BE2C (cell line): ENCODE results near the gene RNASET2.

ENCODE experiments used
- DNase-seq: peaks from one replicate; pipeline ENCODE4 v3.0.0-alpha.2; 2020
- H3K27me3 ChIP-seq: fragments of 250-450 bp; sonication (Bioruptor Pico); 2 replicates; pipeline ENCODE4 v1.5.1; 2020; ENCODE audit warnings: mild to moderate bottlenecking
- H3K36me3 ChIP-seq: fragments of 250-450 bp; sonication (Bioruptor Pico); 2 replicates; pipeline ENCODE4 v1.5.1; 2020; ENCODE audit warnings: mild to moderate bottlenecking
- H3K4me1 ChIP-seq: fragments of 250-450 bp; sonication (Bioruptor Pico); 2 replicates; pipeline ENCODE4 v1.5.1; 2020
- H3K4me3 ChIP-seq: 2 replicates; pipeline ENCODE4 v1.5.1; 2011; ENCODE audit warnings: low read depth, low read length
- H3K9me3 ChIP-seq: fragments of 250-450 bp; sonication (Bioruptor Pico); 2 replicates; pipeline ENCODE4 v1.5.1; 2020
- TF ChIP-seq, protein P1 (sequence below): IDR thresholded peaks from 2 replicates; pipeline ENCODE4 v1.5.1; 2012; ENCODE audit warnings: mild to moderate bottlenecking, low read depth, low read length

Gene RNASET2

GRCh38 chr6:166938150-166938549, 18.2 kb downstream of the RNASET2 start:
- no peaks in the 10 kb centered on the region; the same call in 1 of the 2 replicates for H3K36me3 ChIP-seq
- H3K9me3 ChIP-seq: no peaks in the 10 kb centered on the region
- H3K4me1 ChIP-seq: peaks cover 20% of the 10 kb centered on the region
- no peaks in the 10 kb centered on the region for H3K27me3 ChIP-seq
- TF ChIP-seq, protein P1, sequence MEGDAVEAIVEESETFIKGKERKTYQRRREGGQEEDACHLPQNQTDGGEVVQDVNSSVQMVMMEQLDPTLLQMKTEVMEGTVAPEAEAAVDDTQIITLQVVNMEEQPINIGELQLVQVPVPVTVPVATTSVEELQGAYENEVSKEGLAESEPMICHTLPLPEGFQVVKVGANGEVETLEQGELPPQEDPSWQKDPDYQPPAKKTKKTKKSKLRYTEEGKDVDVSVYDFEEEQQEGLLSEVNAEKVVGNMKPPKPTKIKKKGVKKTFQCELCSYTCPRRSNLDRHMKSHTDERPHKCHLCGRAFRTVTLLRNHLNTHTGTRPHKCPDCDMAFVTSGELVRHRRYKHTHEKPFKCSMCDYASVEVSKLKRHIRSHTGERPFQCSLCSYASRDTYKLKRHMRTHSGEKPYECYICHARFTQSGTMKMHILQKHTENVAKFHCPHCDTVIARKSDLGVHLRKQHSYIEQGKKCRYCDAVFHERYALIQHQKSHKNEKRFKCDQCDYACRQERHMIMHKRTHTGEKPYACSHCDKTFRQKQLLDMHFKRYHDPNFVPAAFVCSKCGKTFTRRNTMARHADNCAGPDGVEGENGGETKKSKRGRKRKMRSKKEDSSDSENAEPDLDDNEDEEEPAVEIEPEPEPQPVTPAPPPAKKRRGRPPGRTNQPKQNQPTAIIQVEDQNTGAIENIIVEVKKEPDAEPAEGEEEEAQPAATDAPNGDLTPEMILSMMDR: no peak
- no peak overlapping the region for H3K4me3 ChIP-seq
- DNase-seq: no peak

DNA sequence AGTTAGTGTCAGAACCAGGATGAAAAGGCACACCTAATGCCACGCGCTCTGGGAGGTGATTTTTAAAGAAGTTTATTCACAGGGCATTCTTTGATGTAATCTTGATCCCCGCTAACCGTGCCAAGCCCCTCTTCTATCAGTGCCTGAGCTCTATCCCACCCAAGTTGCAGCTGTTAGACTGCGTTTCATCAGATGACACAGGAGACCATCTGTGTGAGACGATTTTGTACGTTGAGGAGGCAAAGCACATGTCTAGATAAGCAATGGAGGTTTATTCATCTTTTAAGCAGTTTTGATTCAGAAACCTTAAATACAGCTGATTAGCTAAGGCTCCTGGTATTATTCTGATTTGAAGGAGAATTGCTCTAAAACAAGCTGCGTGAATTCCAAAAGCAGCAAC, 18.6 kb downstream of the RNASET2 start:
- no peaks in the 10 kb centered on the region for H3K27me3 ChIP-seq
- no peak for DNase-seq
- no peak overlapping the region for H3K4me3 ChIP-seq
- TF ChIP-seq, protein P1: no peak
- H3K9me3 ChIP-seq: no peaks in the 10 kb centered on the region
- H3K36me3 ChIP-seq: no peaks in the 10 kb centered on the region; the same call in 1 of the 2 replicates
- H3K4me1 ChIP-seq: peaks cover 16% of the 10 kb centered on the region

- Histone ChIP-seq H3K9me3 (no peaks in the 10 kb centered on the region), H3K4me1 (peaks cover 12% of the 10 kb centered on the region), H3K4me3 (no peak overlapping the region), H3K27me3 (no peaks in the 10 kb centered on the region), H3K36me3 (no peaks in the 10 kb centered on the region; the same call in 1 of the 2 replicates)
- TF ChIP-seq, protein P1: no peak
- no peak for DNase-seq
These were observed 20.1 kb downstream of the RNASET2 start for GRCh38 chr6:166936079-166936787.

DNA sequence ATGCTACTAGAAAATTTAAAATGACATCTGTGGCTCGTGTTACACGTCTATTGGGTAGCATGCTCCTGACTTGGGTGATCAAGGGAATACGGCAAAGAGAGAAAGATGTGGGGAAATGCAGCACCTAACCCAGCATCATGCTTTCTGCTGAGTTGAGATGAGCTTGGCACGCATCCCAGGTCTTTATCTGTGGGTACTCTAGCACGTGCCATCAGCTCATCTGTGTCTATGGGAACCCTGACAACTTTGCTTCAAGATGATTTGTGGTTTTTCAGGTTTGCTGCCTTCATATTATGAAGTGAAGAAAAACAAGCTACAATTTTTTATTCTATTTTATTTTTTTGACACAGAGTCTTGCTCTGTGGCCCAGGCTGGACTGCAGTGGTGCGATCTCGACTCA, 21.0 kb downstream of the RNASET2 start:
- Histone ChIP-seq H3K4me3 (no peak overlapping the region), H3K36me3 (no peaks in the 10 kb centered on the region; the same call in 1 of the 2 replicates), H3K27me3 (no peaks in the 10 kb centered on the region), H3K4me1 (peaks cover 7% of the 10 kb centered on the region), H3K9me3 (no peaks in the 10 kb centered on the region)
- peak; percentile 50 for DNase-seq
- TF ChIP-seq, protein P1: no peak

- no peak for DNase-seq
- H3K4me3 ChIP-seq: no peak overlapping the region
- TF ChIP-seq, protein P1: no peak
- H3K36me3 ChIP-seq: no peaks in the 10 kb centered on the region; the same call in 1 of the 2 replicates
- peaks cover 2% of the 10 kb centered on the region for H3K4me1 ChIP-seq
- no peaks in the 10 kb centered on the region for H3K9me3 ChIP-seq
- H3K27me3 ChIP-seq: no peaks in the 10 kb centered on the region
These were observed 22.2 kb downstream of the RNASET2 start for GRCh38 chr6:166934174-166934573.

DNA sequence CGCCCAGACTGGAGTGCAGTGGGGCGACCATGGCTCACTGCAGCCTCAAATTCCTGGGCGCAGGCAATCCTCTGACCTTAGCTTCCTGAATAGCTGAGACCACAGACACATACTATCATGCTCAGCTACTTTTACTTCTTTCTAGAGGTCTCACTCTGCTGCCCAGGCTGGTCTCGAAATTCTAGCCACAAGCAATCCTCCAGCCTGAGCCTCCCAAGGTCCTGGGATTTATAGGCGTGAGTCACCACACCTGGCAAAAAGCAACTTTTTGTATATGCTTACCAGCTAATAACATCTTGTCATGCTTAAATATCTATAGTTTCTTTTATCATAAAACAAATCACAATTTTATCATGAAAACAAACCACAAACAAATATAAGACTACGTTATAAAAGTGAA, 23.0 kb downstream of the RNASET2 start:
- no peak for DNase-seq
- no peak overlapping the region for H3K4me3 ChIP-seq
- TF ChIP-seq, protein P1: no peak
- no peaks in the 10 kb centered on the region for H3K9me3 ChIP-seq
- no peaks in the 10 kb centered on the region for H3K27me3 ChIP-seq
- H3K36me3 ChIP-seq: no peaks in the 10 kb centered on the region; the same call in 1 of the 2 replicates
- H3K4me1 ChIP-seq: peaks cover 8% of the 10 kb centered on the region
